CD14-positive monocyte (primary cell): Measurements from ENCODE around the gene GPR17. TPM values are rescaled to one million over a fixed set of nuclear protein-coding genes. Genes with fewer than 3 reads are reported as not detected.
A peak's percentile ranks its signal among the peaks of the same experiment; 100 is the strongest.

Experiments used
- DNase-seq, 3 donors: peaks; one replicate each; pipeline ENCODE4 v3.0.0-alpha.2; 2011 to 2022
- H2AFZ ChIP-seq: 2 replicates; pipeline ENCODE4 v1.6.0; 2012; ENCODE audit warnings: mild to moderate bottlenecking, low read depth, low read length, inconsistent platforms; ENCODE audit not compliant: insufficient read depth, poor library complexity, severe bottlenecking
- H3K27ac ChIP-seq, 2 donors: 1 replicate in 1 of 2; 2 replicates in 1 of 2; pipeline ENCODE4 v1.5.1; 2012 to 2013; ENCODE audit warnings: low read length in 2 of 2, control low read depth in 1 of 2, inconsistent platforms in 1 of 2, low read depth in 1 of 2, mild to moderate bottlenecking in 1 of 2
- H3K27me3 ChIP-seq, 2 donors: one replicate each; pipeline versions ENCODE4 v1.6.0 to v1.6.1; 2011 to 2013; ENCODE audit warnings: low read length in 2 of 2; ENCODE audit not compliant: control insufficient read depth in 2 of 2, insufficient read depth in 2 of 2
- H3K36me3 ChIP-seq, 2 donors: replicated peaks in 1 of 2; 1 replicate in 1 of 2; 2 replicates in 1 of 2; pipeline versions ENCODE4 v1.5.1 to v1.6.1; 2012 to 2013; ENCODE audit warnings: low read length in 2 of 2, control low read depth in 1 of 2, inconsistent platforms in 1 of 2, mild to moderate bottlenecking in 1 of 2; ENCODE audit not compliant: insufficient read depth in 2 of 2, control insufficient read depth in 1 of 2
- H3K4me1 ChIP-seq, 2 donors: 1 replicate in 1 of 2; 2 replicates in 1 of 2; pipeline versions ENCODE4 v1.5.1 to v1.6.1; 2012 to 2013; ENCODE audit warnings: low read length in 2 of 2, control low read depth in 1 of 2, inconsistent platforms in 1 of 2, mild to moderate bottlenecking in 1 of 2, moderate library complexity in 1 of 2; ENCODE audit not compliant: insufficient read depth in 2 of 2, control insufficient read depth in 1 of 2
- H3K4me2 ChIP-seq: replicated peaks from 2 replicates; pipeline ENCODE3; 2012; ENCODE audit warnings: low read length, moderate library complexity, mild to moderate bottlenecking; ENCODE audit not compliant: poor library complexity, severe bottlenecking; ENCODE audit errors: extremely low read depth
- H3K4me3 ChIP-seq, 3 experiments: fragments of 200-600 bp in 1 of 3; sonication (generic) in 1 of 3; replicated peaks in 1 of 3; 1 replicate in 2 of 3; 2 replicates in 1 of 3; pipeline ENCODE4 v1.5.1; 2011 to 2013; ENCODE audit warnings: low read length in 3 of 3, mild to moderate bottlenecking in 3 of 3, control low read depth in 2 of 3, low read depth in 2 of 3, inconsistent platforms in 1 of 3, moderate library complexity in 1 of 3
- H3K79me2 ChIP-seq: 2 replicates; pipeline ENCODE4 v1.6.0; 2012; ENCODE audit warnings: mild to moderate bottlenecking, control low read depth, inconsistent platforms, low read length, moderate library complexity; ENCODE audit not compliant: insufficient read depth
- H3K9ac ChIP-seq: 2 replicates; pipeline ENCODE4 v1.6.0; 2017; ENCODE audit warnings: low read length, mild to moderate bottlenecking; ENCODE audit not compliant: insufficient read depth, poor library complexity, severe bottlenecking
- H3K9me3 ChIP-seq, 2 donors: replicated peaks in 1 of 2; 1 replicate in 1 of 2; 2 replicates in 1 of 2; pipeline versions ENCODE4 v1.5.1 to v1.6.1; 2012 to 2013; ENCODE audit warnings: low read length in 2 of 2, control low read depth in 1 of 2; ENCODE audit not compliant: control insufficient read depth in 1 of 2, insufficient read depth in 1 of 2
- H4K20me1 ChIP-seq: 2 replicates; pipeline ENCODE4 v1.6.0; 2012; ENCODE audit warnings: mild to moderate bottlenecking, low read length, control low read depth, moderate library complexity; ENCODE audit not compliant: insufficient read depth
- H3K27ac Mint-ChIP-seq, 7 donors: one replicate each; pipeline ENCODE4 v1.8.0; 2020; ENCODE audit warnings: mild to moderate bottlenecking in 7 of 7, mixed read lengths in 7 of 7, moderate library complexity in 6 of 7, inconsistent platforms in 2 of 7
- H3K27me3 Mint-ChIP-seq, 3 donors: one replicate each; pipeline ENCODE4 v1.8.0; 2021 to 2022; ENCODE audit warnings: low read depth in 3 of 3, mild to moderate bottlenecking in 3 of 3, mixed read lengths in 3 of 3, moderate library complexity in 3 of 3, inconsistent platforms in 1 of 3
- H3K36me3 Mint-ChIP-seq, 2 donors: one replicate each; pipeline ENCODE4 v1.8.0; 2020; ENCODE audit warnings: mixed read lengths in 2 of 2, inconsistent platforms in 1 of 2, mild to moderate bottlenecking in 1 of 2
- H3K4me1 Mint-ChIP-seq: one replicate; pipeline ENCODE4 v1.8.0; 2020; ENCODE audit warnings: mild to moderate bottlenecking, mixed read lengths
- H3K4me3 Mint-ChIP-seq, 2 donors: one replicate each; pipeline ENCODE4 v1.8.0; 2020; ENCODE audit warnings: mild to moderate bottlenecking in 2 of 2, mixed read lengths in 2 of 2, moderate library complexity in 1 of 2
- H3K9me3 Mint-ChIP-seq, 7 donors: one replicate each; pipeline ENCODE4 v1.8.0; 2020 to 2022; ENCODE audit warnings: mixed read lengths in 7 of 7, mild to moderate bottlenecking in 6 of 7, moderate library complexity in 6 of 7, inconsistent platforms in 2 of 7
- WGBS: methylation state at CpG from one replicate; pipeline ENCODE4 v1.1.5; 2013; ENCODE audit warnings: missing lambda C conversion rate; ENCODE audit not compliant: insufficient coverage; 5-methylcytosine and 5-hydroxymethylcytosine counted together
- intact Hi-C, 2 donors: fragments of 100-400 bp; cut with micrococcal nuclease; formaldehyde crosslinking; loops; one replicate each; pipeline versions ENCODE4 v1.15.0 to v1.15.1; 2023
- polyA plus RNA-seq, 3 donors: library from polyadenylated mRNA; depleted of rRNA in 1 of 3; unstranded in 2 of 3; stranded (reverse) in 1 of 3; fragments of 300-500 nt in 2 of 3; fragments of >200 nt in 1 of 3; fragmentation: Illumina TruSeq in 2 of 3; gene quantifications; 1 replicate in 2 of 3; 2 replicates in 1 of 3; pipeline ENCODE4 v1.2.3, GENCODE V29; 2012 to 2021
- TF ChIP-seq, protein P1 (sequence below): fragments of 200-600 bp; IDR thresholded peaks from one replicate; pipeline ENCODE4 v1.8.0; 2022; ENCODE audit warnings: antibody characterized with exemption, mild to moderate bottlenecking

Gene GPR17
- polyA plus RNA-seq, 3 donors: 0.07 TPM; not detected in 2

GRCh38 chr2:127683757-127684156 lies 37.8 kb downstream of the GPR17 start:
- no peak overlapping the region for H3K9ac ChIP-seq
- Mint-ChIP-seq H3K9me3 (peaks cover 0 to 11% (median 5%) of the 10 kb centered on the region in 7 donors), H3K4me3 (no peak overlapping the region), H3K4me1 (peaks cover 10% of the 10 kb centered on the region), H3K36me3 (no peaks in the 10 kb centered on the region), H3K27ac (peak overlapping the region in 1 of 7 donors; percentile 31), H3K27me3 (peaks cover 19 to 24% (median 19%) of the 10 kb centered on the region in 3 donors)
- H3K9me3 ChIP-seq: peaks cover 1 to 3% of the 10 kb centered on the region in 2 donors
- H3K36me3 ChIP-seq: no peaks in the 10 kb centered on the region
- TF ChIP-seq, protein P1, sequence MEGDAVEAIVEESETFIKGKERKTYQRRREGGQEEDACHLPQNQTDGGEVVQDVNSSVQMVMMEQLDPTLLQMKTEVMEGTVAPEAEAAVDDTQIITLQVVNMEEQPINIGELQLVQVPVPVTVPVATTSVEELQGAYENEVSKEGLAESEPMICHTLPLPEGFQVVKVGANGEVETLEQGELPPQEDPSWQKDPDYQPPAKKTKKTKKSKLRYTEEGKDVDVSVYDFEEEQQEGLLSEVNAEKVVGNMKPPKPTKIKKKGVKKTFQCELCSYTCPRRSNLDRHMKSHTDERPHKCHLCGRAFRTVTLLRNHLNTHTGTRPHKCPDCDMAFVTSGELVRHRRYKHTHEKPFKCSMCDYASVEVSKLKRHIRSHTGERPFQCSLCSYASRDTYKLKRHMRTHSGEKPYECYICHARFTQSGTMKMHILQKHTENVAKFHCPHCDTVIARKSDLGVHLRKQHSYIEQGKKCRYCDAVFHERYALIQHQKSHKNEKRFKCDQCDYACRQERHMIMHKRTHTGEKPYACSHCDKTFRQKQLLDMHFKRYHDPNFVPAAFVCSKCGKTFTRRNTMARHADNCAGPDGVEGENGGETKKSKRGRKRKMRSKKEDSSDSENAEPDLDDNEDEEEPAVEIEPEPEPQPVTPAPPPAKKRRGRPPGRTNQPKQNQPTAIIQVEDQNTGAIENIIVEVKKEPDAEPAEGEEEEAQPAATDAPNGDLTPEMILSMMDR: no peak
- no peak overlapping the region for H3K4me2 ChIP-seq
- H2AFZ ChIP-seq: no peak overlapping the region
- H3K4me3 ChIP-seq: no peak overlapping the region
- no peaks in the 10 kb centered on the region for H3K79me2 ChIP-seq
- H3K27ac ChIP-seq: no peak overlapping the region
- no peak for DNase-seq
- H4K20me1 ChIP-seq: no peaks in the 10 kb centered on the region
- 90% methylated on average over 7 of the region's 15 CpGs for WGBS
- peaks cover 0 to 13% of the 10 kb centered on the region in 2 donors for H3K27me3 ChIP-seq
- no peaks in the 10 kb centered on the region for H3K4me1 ChIP-seq
- intact Hi-C loops: no loop called here

DNA sequence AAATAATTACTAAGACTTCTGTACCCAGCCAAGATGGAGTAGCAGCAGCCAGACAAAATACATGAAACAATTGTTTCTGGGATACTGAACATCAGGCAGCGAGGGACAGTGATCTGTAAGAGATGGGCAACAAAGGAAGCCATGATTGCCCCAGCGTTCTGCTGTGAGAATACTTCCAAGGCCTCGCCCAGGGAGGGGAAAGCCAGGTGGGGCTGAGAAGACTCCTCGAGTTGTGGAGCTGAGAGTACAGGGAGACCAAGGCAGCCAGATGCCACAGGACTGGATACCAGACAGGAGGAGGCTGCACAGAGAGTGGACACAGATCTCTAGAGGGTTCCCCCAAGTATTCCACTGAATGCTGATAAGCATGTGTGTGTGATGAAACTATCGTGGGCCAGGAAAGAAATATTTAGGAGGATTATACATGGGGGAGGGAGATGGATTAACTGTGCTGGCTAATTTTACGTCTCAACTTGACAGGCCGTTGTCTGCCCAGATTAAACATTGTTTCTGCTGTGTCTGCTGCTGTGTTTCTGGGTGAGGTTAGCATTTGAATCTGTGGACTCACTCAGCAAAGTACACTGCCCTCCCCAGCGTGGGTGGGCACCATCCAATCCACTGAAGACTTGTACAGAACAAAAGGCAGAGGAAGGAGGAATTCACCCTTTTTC lies 39.6 kb downstream of the GPR17 start:
- 96% methylated on average over 6 of the region's 8 CpGs for WGBS
- H3K4me1 ChIP-seq: no peaks in the 10 kb centered on the region
- H3K4me2 ChIP-seq: no peak overlapping the region
- H4K20me1 ChIP-seq: no peaks in the 10 kb centered on the region
- intact Hi-C loops: no loop called here
- TF ChIP-seq, protein P1: no peak
- peaks cover 10% of the 10 kb centered on the region for H3K4me1 Mint-ChIP-seq
- no peak overlapping the region for H3K27ac Mint-ChIP-seq
- peaks cover 0 to 13% of the 10 kb centered on the region in 2 donors for H3K27me3 ChIP-seq
- no peak overlapping the region for H3K4me3 ChIP-seq
- no peak overlapping the region for H3K27ac ChIP-seq
- no peak overlapping the region for H3K4me3 Mint-ChIP-seq
- no peaks in the 10 kb centered on the region for H3K79me2 ChIP-seq
- H3K9ac ChIP-seq: no peak overlapping the region
- no peaks in the 10 kb centered on the region for H3K36me3 Mint-ChIP-seq
- peaks cover 2 to 22% (median 17%) of the 10 kb centered on the region in 7 donors for H3K9me3 Mint-ChIP-seq
- no peaks in the 10 kb centered on the region for H3K36me3 ChIP-seq
- peaks cover 17 to 18% (median 17%) of the 10 kb centered on the region in 3 donors for H3K27me3 Mint-ChIP-seq
- H3K9me3 ChIP-seq: peaks cover 9 to 18% of the 10 kb centered on the region in 2 donors
- no peak for DNase-seq
- no peak overlapping the region for H2AFZ ChIP-seq
